Epithelial cell of esophagus (primary cell): ENCODE measurements around the gene DGCR8.
A peak's percentile ranks its signal among the peaks of the same experiment; 100 is the strongest.

ENCODE experiments used
- DNase-seq: peaks from one replicate; pipeline ENCODE4 v3.0.0; 2010; ENCODE audit warnings: low read depth
- H3K4me3 ChIP-seq: 2 replicates; pipeline ENCODE4 v1.5.1; 2011; ENCODE audit warnings: mild to moderate bottlenecking, low read length, control low read depth
- TF ChIP-seq, protein P1 (sequence below): IDR thresholded peaks from 2 replicates; pipeline ENCODE4 v1.5.1; 2011; ENCODE audit warnings: low read depth, mild to moderate bottlenecking, low read length, control low read depth, inconsistent platforms; ENCODE audit not compliant: insufficient read depth; ENCODE audit errors: missing control alignments

DGCR8 gene

DNA sequence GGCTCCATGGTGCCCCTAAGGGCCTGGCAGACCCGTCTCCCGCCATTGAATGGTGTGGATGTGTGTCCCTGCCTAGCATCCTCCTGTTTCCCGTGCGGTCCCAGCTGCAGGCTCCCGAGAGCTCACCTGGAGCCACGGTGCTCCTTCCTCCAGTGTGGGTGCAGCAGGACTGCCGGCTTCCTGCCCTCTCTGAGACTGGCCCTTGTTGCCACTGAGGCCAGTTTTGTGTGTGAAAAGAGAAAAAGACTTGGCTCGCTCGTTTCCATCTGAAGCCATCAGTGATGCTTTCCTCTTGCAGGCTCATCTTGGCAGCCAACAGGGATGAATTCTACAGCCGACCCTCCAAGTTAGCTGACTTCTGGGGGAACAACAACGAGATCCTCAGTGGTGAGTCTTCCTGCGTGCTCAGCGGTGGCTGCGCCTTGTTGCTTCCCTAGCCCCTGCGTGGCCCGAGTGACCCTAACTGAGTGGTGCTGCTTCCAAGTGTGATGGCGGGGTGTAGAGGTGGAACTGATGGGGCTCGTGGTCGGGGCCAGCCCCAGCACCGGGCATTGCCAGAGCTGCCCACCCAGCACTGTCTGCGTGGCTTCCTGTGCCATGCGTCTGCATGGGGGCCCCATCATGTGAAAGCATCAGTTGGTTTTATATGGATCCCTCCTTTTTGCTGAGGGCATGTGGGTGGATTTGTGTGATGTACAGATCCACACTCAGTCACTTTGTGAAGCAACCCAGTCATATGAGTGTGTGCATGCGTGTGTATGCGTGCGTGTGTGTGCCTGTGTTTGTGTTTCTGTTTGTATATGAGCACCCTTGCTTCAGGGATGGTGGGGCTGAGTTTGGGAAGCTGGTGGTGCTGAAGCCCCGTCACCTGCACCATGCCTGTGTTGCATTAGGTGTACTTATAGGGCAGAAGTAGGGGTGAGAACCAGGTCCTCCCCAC, 36.7 kb upstream of the DGCR8 start:
- TF ChIP-seq, protein P1, sequence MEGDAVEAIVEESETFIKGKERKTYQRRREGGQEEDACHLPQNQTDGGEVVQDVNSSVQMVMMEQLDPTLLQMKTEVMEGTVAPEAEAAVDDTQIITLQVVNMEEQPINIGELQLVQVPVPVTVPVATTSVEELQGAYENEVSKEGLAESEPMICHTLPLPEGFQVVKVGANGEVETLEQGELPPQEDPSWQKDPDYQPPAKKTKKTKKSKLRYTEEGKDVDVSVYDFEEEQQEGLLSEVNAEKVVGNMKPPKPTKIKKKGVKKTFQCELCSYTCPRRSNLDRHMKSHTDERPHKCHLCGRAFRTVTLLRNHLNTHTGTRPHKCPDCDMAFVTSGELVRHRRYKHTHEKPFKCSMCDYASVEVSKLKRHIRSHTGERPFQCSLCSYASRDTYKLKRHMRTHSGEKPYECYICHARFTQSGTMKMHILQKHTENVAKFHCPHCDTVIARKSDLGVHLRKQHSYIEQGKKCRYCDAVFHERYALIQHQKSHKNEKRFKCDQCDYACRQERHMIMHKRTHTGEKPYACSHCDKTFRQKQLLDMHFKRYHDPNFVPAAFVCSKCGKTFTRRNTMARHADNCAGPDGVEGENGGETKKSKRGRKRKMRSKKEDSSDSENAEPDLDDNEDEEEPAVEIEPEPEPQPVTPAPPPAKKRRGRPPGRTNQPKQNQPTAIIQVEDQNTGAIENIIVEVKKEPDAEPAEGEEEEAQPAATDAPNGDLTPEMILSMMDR = no peak
- DNase-seq = no peak
- no peak overlapping the region for H3K4me3 ChIP-seq

DNA sequence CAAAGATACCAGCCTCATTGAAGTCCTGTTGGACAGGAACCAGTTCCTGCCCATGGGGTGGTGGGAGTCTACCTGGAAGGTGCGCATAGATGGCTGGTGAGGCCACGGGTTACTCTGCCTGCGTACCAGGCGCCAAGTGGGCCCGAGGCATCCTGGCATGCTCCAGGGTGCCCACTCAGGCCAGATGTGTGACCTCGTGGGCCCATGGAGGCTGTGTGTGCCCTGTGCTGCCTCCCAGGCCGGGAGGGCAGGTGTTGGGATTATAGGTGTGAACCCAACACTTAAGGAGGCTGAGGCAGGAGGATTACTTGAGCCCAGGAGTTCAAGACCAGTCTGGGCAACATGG, 36.1 kb upstream of the DGCR8 start:
- no peak overlapping the region for H3K4me3 ChIP-seq
- TF ChIP-seq, protein P1 = no peak
- no peak for DNase-seq

DNA sequence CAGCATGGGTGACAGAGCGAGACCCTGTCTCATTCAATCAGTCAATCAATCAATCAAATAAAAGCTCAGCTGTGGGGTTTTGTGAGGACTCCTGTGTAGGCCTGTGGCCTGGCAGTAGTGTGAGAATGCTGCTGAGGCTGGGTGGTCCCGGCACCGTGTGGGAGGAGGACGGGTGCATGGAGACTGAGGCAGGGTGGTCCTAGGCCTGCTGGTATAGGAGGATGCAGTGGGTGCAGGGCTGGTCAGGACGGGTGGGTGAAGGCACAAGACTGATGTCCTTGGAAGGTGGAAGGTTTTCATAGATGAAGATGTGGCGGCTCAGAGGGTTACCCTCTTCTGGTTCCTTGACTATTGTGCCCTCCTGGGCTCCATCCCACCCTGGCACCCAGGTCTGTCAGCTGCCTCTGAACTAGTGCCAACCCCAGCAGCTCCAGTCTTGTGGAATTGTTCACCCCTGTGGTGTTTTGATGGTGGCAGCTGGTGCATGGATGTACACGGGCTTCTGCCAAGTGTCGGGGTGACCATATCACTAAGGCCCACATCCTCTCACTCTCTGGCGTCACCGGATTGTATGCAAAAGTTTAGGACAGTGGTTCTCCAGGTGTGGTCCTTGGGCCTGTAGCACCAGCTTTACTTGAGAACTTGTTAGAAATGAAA, 35.4 kb upstream of the DGCR8 start:
- TF ChIP-seq, protein P1 = no peak
- no peak for DNase-seq
- no peak overlapping the region for H3K4me3 ChIP-seq

DNA sequence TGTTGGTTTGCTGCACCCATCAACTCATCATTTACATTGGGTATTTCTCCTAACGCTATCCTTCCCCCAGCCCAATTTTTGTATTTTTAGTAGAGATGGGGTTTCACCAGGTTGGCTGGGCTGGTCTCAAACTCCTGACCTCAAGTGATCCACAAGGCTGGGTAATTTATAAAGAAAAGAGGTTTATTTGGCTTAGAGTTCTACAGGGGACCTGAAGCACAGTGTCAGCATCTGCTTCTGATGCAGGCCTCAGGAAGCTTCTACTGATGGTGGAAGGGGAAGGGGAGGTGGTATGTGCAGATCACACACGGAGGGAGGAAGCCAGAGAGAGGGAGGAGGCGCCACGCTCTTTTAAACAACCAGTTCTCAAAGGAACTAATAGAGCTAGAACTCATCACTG, 33.3 kb upstream of the DGCR8 start:
- no peak for DNase-seq
- TF ChIP-seq, protein P1 = no peak
- H3K4me3 ChIP-seq = no peak overlapping the region

DNA sequence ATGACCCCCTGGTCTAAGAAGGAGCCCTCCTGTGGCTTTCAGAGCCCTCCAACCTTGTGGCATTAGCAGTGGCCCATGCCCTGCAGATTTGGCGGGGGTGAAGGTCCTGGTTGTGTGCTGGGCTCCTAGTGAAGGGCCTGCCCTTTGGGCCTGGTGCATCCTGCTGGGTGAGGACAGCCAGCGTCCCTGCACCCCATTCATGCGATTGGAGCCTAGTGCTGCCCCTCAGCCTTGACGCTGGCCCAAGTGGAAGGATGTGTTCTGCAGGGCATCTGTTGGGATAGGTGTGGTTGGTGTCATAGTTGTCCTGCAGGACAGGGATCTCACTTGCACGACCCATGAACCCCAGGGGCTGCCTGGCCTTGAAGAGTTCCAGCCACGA, 28.1 kb upstream of the DGCR8 start:
- no peak for DNase-seq

DNA sequence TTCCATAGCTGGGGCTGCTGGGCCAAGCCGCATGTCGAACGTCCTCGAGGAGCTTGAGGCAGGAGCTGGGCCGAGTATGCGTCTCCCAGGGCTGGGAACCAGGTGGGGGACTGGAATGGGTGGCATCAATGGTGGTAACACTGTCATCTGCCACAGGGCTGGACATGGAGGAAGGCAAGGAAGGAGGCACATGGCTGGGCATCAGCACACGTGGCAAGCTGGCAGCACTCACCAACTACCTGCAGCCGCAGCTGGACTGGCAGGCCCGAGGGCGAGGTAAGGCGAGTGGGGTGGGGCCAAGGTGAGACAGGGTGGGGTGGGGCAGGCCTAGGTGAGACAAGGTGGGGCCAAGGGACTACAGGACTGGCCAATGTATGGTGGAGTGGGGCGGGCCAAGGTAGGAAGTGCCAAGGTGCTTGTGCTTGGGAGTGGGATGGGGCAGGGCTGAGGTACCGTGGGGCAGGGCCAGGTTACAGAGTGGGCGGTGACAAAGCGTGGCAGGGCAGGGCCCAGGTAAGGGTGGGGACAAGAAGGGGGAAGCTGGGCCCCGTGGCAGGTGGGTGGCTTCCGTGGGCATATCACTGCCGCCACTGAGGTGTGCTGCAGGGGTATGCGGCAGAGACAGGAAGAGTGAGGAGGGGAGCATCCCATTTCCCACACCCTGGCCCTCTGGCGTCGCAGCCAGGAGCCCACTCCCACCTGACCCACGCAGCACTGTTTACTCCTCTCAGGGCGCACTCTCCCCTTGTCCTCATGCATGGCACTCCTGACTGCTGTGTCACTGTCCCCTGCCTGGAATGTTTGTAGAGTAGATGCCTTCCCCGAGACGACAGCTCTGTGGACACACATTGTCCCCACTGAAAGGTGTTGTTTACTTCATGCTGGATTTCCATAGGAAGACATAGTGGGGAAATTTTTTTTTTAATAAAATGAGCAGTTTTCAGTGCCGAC, 27.5 kb upstream of the DGCR8 start:
- TF ChIP-seq, protein P1 = no peak
- no peak overlapping the region for H3K4me3 ChIP-seq
- peak; percentile 16 for DNase-seq

More for the DNA sequence above, 28.1 kb upstream of the DGCR8 start:
- TF ChIP-seq, protein P1 = no peak
- no peak overlapping the region for H3K4me3 ChIP-seq
